Measurements from ENCODE around the gene TMEM203. TPM values are rescaled to one million over a fixed set of nuclear protein-coding genes. Genes with fewer than 3 reads are reported as not detected.

Gene TMEM203
- total and polyA plus RNA-seq, 2 of the 4 experiments (the other 2 are of a cell fraction), result 18.8 to 40.6 TPM

DNA sequence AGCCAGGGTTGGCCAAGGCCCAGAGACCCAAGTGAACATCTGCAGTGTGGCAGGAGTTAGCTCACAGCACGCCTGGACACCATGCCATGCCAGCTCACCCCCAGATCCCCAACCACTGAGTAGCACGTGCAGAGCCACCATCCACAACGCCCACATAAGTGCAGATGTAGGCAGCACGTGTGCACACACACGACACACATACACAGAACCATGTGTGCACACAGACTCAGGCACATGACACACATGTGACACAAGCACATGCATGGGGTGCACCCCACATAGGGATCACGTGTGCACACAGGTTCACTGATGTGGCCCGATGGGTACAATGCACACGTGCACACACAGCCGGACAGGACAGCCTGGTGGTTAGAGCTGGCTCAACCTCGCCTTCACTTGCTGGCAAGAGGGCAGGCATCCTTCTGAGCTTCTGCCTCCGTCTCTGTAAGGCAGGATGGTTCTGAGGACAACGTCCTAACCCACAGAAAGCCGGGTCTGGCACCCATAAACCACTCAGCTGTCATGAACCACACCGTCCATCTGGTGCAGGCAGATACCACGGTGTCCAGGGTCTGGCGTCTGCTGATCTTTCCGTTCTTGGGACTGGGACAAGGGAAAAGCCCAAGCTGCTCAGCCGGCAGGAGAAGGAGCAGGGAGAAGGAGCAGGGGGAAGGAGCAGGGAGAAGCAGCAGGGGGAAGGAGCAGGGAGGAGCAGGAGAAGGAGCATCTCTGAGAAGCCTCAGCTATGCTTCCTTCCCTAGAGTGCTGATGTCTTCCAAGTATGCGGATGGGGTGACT, 47.6 kb downstream of the TMEM203 start:
- H2AK5ac ChIP-seq (ENCODE audit: low read depth, low read length), result no peak overlapping the region
- no peak for DNase-seq
- BruUV-seq (replicated peaks), result no TSS peak

More for the DNA sequence above, 47.6 kb downstream of the TMEM203 start:
- Histone ChIP-seq H3K9ac (ENCODE audit: low read depth, low read length) (no peak overlapping the region), H3K79me1 (ENCODE audit: low read depth in 1 of 2, low read length in 2 of 2) (no peaks in the 10 kb centered on the region), H3K4me2 (ENCODE audit: low read depth, low read length) (no peak overlapping the region), H2BK5ac (ENCODE audit: low read depth, low read length, poor library complexity, severe bottlenecking) (no peak overlapping the region), H3K27me3 (ENCODE audit: control insufficient read depth, insufficient read depth, low read length) (peaks cover 59% of the 10 kb centered on the region), H3K36me3 (ENCODE audit: control insufficient read depth, insufficient read depth, low read length) (no peaks in the 10 kb centered on the region), H2AFZ (replicated peaks; ENCODE audit: low read length, poor library complexity) (peak overlapping the region; percentile 32), H3K14ac (replicated peaks; ENCODE audit: low read depth, low read length) (no peak overlapping the region), H2BK20ac (ENCODE audit: low read depth, low read length) (no peak overlapping the region), H4K8ac (ENCODE audit: low read depth in 2 of 2, low read length in 2 of 2) (no peak overlapping the region), H3K18ac (ENCODE audit: low read depth, low read length) (no peak overlapping the region), H4K91ac (ENCODE audit: insufficient read depth, low read depth, low read length) (no peak overlapping the region), H3K56ac (ENCODE audit: extremely low read depth, insufficient read depth, low read length) (no peak overlapping the region), H2BK120ac (ENCODE audit: low read depth, low read length) (no peak overlapping the region), H3K27ac (ENCODE audit: insufficient read depth, low read length) (no peak overlapping the region), H4K20me1 (ENCODE audit: insufficient read depth, low read length) (0 out of 2 replicates have a peak, but pooled peaks cover 5% of the 10 kb centered on the region), H3K4me1 (ENCODE audit: control insufficient read depth, insufficient read depth, low read length) (peaks cover 2% of the 10 kb centered on the region; the same call in 1 of the 2 replicates), H3K23ac (ENCODE audit: low read depth, low read length) (no peak overlapping the region), H2AK9ac (replicated peaks; ENCODE audit: low read depth, low read length, poor library complexity) (peak overlapping the region; percentile 65), H4K5ac (ENCODE audit: low read depth, low read length) (no peak overlapping the region), H3K9me3 (ENCODE audit: control insufficient read depth, insufficient read depth, low read length) (no peaks in the 10 kb centered on the region), H3K4ac (ENCODE audit: low read depth, low read length) (no peak overlapping the region), H3K4me3 (ENCODE audit: insufficient read depth, low read depth, low read length) (no peak overlapping the region), H2BK15ac (ENCODE audit: low read depth, low read length) (no peak overlapping the region), H3K9me1 (ENCODE audit: insufficient read depth, low read length) (peaks cover 5% of the 10 kb centered on the region)
- no peak for ATAC-seq (ENCODE audit: low read depth)
- POLR2A ChIA-PET (ENCODE audit: unreplicated experiment), result no interaction called here
- intact Hi-C loops (cut with micrococcal nuclease), result no loop called here
- 80% methylated on average over 11 of the region's 19 CpGs; no CpG with 5 or more reads in 1 of the 2 experiments for WGBS, 2 experiments (ENCODE audit: extremely low coverage in 2 of 2, insufficient read length in 1 of 2)
- CTCF ChIA-PET, result interaction anchor here (0.7 kb wide), 1 partner anchor 28 kb away, joined by 3 read pairs; no protein-coding TSS in a partner anchor
- dilution Hi-C loops (cut with HindIII; ENCODE audit: low sequenced_read_pairs, unreplicated experiment), result no loop called here
- in situ Hi-C loops (cut with MboI; ENCODE audit: low sequenced_read_pairs), result no loop called here
- TF ChIP-seq RFX5 (IDR thresholded peaks at IDR 0.05; ENCODE audit: low read depth, low read length) (no peak), FOS (IDR thresholded peaks at IDR 0.05; ENCODE audit: low read depth, low read length) (no peak), SMC3 (IDR thresholded peaks at IDR 0.05; ENCODE audit: low read depth, low read length) (no peak), MAZ (IDR thresholded peaks at IDR 0.05; ENCODE audit: borderline replicate concordance, low read depth, low read length) (no peak), NFE2L2 (IDR thresholded peaks at IDR 0.05; ENCODE audit: low read depth, low read length) (no peak), RAD21 (IDR thresholded peaks at IDR 0.05; ENCODE audit: low read length) (no peak), MAFK (IDR thresholded peaks at IDR 0.05; ENCODE audit: low read depth, low read length) (no peak), BHLHE40 (IDR thresholded peaks at IDR 0.05; ENCODE audit: low read depth, low read length) (no peak), CHD1 (IDR thresholded peaks at IDR 0.05; ENCODE audit: low read depth, low read length) (no peak), MXI1 (IDR thresholded peaks at IDR 0.05; ENCODE audit: borderline replicate concordance, low read depth, low read length) (no peak), CEBPB (IDR thresholded peaks at IDR 0.05; ENCODE audit: low read depth, low read length) (no peak)
- TF ChIP-seq, protein P1, sequence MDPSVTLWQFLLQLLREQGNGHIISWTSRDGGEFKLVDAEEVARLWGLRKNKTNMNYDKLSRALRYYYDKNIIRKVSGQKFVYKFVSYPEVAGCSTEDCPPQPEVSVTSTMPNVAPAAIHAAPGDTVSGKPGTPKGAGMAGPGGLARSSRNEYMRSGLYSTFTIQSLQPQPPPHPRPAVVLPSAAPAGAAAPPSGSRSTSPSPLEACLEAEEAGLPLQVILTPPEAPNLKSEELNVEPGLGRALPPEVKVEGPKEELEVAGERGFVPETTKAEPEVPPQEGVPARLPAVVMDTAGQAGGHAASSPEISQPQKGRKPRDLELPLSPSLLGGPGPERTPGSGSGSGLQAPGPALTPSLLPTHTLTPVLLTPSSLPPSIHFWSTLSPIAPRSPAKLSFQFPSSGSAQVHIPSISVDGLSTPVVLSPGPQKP (IDR thresholded peaks at IDR 0.05; ENCODE audit: borderline replicate concordance, low read depth, low read length), result no peak
- TF ChIP-seq, protein P2, sequence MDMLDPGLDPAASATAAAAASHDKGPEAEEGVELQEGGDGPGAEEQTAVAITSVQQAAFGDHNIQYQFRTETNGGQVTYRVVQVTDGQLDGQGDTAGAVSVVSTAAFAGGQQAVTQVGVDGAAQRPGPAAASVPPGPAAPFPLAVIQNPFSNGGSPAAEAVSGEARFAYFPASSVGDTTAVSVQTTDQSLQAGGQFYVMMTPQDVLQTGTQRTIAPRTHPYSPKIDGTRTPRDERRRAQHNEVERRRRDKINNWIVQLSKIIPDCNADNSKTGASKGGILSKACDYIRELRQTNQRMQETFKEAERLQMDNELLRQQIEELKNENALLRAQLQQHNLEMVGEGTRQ (IDR thresholded peaks at IDR 0.05; ENCODE audit: low read depth, low read length), result no peak

All from IMR-90 (cell line).